ENCODE measurements around the gene ABLIM1. TPM values are rescaled to one million over a fixed set of nuclear protein-coding genes. Genes with fewer than 3 reads are reported as not detected.
A peak's percentile ranks its signal among the peaks of the same experiment; 100 is the strongest.

Gene ABLIM1
- polyA plus RNA-seq, 2 donors = 104 to 121 TPM

DNA sequence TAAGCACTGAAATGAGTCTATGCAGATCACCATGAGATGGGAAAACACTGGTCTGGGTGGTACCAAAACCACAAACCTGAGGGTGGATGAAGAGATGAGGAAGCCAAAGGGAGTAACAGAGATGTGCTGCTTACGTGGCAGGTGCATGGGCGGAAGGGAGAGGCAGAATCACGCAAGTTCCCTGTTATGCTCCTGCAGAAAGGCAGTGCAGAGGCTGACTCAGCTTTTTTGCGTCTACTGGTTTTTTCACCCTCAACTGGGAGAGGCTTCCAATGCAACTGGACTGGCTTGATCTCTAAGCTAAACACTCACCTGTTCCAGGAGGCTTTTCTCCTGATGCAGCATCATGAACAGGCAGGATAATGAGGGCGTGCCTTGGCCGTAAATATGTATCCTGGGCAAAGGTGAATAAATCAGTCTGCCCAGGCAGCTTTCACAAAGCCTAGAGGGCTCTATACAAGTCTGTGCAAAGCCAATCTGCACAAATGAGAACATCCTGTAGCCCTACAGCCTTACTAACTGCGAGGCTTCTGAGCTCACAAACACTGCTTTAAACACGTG is 158.4 kb downstream of the ABLIM1 start:
- Histone ChIP-seq H3K27ac (ENCODE audit: low read depth in 2 of 2, low read length in 1 of 2) (peak overlapping the region; percentile 95 to 96), H3K9me3 (ENCODE audit: control insufficient read depth in 2 of 2, insufficient read depth in 1 of 2, low read depth in 1 of 2, low read length in 1 of 2) (no peaks in the 10 kb centered on the region), H3K27me3 (ENCODE audit: control insufficient read depth in 1 of 2, insufficient read depth in 2 of 2, low read length in 2 of 2) (no peaks in the 10 kb centered on the region), H3K4me1 (ENCODE audit: control insufficient read depth in 2 of 2, insufficient read depth in 2 of 2, low read length in 1 of 2) (peaks cover 2 to 4% of the 10 kb centered on the region in 2 donors), H3K4me3 (ENCODE audit: low read depth in 1 of 2, low read length in 2 of 2) (no peak overlapping the region), H3K36me3 (ENCODE audit: control insufficient read depth in 2 of 2, insufficient read depth in 2 of 2, low read length in 1 of 2) (peaks cover 0 to 6% of the 10 kb centered on the region in 2 donors)
- WGBS, 2 donors = 53% methylated on average over 8 of the region's 8 CpGs

DNA sequence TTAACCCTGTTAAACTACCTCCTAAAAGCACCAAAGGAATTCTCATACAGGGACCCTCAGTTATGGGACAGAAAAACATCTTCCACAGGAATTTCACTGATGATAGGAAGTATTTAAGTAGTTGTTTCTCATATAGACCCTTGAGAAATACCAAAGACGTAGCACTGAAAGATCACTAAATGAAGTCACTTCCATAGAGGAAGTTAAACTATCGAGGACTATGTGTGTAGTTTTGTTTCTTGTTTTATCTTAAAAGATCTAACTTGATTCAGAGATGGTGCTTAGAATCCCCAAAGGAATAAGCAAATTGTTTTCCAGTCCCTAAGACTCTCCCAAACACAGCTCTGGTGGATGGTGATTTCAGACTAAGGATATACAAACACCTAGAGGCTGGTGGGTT is 159.0 kb downstream of the ABLIM1 start:
- peaks cover 2 to 7% of the 10 kb centered on the region in 2 donors for H3K4me1 ChIP-seq (ENCODE audit: control insufficient read depth in 2 of 2, insufficient read depth in 2 of 2, low read length in 1 of 2)
- peak overlapping the region; percentile 88 to 91 for H3K27ac ChIP-seq (ENCODE audit: low read depth in 2 of 2, low read length in 1 of 2)
- no peaks in the 10 kb centered on the region for H3K9me3 ChIP-seq (ENCODE audit: control insufficient read depth in 2 of 2, insufficient read depth in 1 of 2, low read depth in 1 of 2, low read length in 1 of 2)
- WGBS, 2 donors = 66 to 68% methylated on average over 2 of the region's 2 CpGs
- H3K36me3 ChIP-seq (ENCODE audit: control insufficient read depth in 2 of 2, insufficient read depth in 2 of 2, low read length in 1 of 2) = peaks cover 0 to 6% of the 10 kb centered on the region in 2 donors
- no peak overlapping the region for H3K4me3 ChIP-seq (ENCODE audit: low read depth in 1 of 2, low read length in 2 of 2)
- no peaks in the 10 kb centered on the region for H3K27me3 ChIP-seq (ENCODE audit: control insufficient read depth in 1 of 2, insufficient read depth in 2 of 2, low read length in 2 of 2)

DNA sequence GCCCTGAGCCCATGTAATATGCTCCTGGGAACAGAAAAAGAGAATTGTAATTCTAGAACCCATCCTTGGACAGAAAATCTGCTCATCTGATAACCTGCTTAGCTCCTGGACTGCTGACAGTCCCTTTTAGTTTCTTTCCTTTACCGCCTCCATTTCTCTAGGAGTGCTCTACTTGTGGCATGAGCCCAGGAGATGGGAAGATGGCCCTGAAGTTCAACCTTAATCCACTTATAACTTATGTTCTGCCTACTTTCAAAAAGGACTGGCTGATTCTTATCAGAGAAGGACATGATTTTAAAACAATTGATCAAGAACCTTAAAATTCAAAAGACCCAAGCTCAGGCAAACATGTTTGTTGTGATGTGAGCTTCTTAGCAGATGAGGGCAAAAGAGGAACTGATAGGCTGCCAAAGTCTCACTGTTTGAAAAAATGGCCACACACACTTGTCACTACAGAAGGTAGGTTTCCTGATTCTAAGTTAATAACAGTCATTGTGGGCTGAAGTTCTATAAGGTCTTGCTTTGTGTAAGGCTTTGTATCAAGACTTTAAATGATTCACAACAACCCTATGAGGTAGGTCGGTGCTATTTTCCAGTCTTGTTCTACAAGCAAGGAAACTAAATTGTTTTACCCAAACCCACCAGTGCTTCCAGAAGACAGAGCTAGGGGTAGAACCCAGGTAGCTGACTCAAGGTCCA is 159.5 kb downstream of the ABLIM1 start:
- Histone ChIP-seq H3K4me1 (ENCODE audit: control insufficient read depth in 2 of 2, insufficient read depth in 2 of 2, low read length in 1 of 2) (peaks cover 2 to 7% of the 10 kb centered on the region in 2 donors), H3K4me3 (ENCODE audit: low read depth in 1 of 2, low read length in 2 of 2) (no peak overlapping the region), H3K27ac (ENCODE audit: low read depth in 2 of 2, low read length in 1 of 2) (peak overlapping the region; percentile 88 to 91), H3K36me3 (ENCODE audit: control insufficient read depth in 2 of 2, insufficient read depth in 2 of 2, low read length in 1 of 2) (peaks cover 0 to 6% of the 10 kb centered on the region in 2 donors), H3K27me3 (ENCODE audit: control insufficient read depth in 1 of 2, insufficient read depth in 2 of 2, low read length in 2 of 2) (no peaks in the 10 kb centered on the region), H3K9me3 (ENCODE audit: control insufficient read depth in 2 of 2, insufficient read depth in 1 of 2, low read depth in 1 of 2, low read length in 1 of 2) (no peaks in the 10 kb centered on the region)
- WGBS, 2 donors = 77 to 81% methylated on average over 2 of the region's 2 CpGs

DNA sequence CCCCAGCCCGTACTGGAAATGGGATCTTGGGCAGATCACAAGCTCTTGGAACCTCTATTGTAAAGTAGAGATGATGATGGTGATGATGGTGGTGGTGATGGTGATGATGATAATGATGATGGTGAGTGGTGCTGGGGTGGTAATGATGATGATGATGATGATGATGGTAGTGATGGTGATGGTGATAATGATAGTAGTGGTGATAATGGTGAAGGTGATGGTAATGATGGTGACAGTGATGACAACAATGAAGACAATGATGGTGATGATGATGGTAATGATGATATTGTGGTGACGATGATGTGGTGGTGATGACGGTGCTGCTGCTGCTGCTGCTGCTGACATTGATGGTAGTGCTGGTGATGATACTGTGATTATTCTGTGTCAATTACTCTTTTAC is 162.8 kb downstream of the ABLIM1 start:
- H3K27ac ChIP-seq (ENCODE audit: low read depth in 2 of 2, low read length in 1 of 2) = no peak overlapping the region
- WGBS, 2 donors = 91 to 96% methylated on average over 3 of the region's 3 CpGs

DNA sequence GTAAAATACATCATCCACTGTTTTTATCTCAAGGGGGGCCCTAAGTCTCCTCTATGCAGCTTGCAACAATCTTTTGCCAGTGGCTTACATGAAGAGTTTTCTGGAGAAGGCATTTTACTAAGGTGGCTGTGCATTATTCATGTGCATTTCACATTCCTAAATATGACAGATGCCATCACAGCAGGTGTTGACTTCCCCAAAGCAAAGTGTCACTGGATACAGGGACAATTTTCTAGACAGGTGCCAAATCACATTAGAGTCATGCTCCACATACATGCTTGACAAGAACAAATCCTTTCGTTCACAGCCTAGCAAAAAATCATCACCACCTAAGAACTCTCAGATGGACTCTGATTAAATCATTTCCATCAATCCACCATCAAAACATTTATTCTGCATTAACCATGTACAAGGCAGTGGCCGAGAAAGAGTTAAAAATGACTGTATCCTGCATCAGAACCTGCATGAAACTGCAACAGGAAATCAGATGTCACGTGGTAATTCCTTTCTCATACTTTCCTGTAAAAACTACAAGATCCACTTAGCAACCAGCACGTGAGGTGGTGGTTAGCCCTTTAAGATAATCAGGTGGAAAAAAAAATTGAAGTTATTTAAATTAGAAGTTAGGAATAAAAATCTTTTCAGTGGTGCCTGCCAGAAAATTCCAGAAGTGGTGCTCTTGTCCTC is 165.6 kb downstream of the ABLIM1 start:
- Histone ChIP-seq H3K27me3 (ENCODE audit: control insufficient read depth in 1 of 2, insufficient read depth in 2 of 2, low read length in 2 of 2) (no peaks in the 10 kb centered on the region), H3K4me1 (ENCODE audit: control insufficient read depth in 2 of 2, insufficient read depth in 2 of 2, low read length in 1 of 2) (peaks cover 0 to 8% of the 10 kb centered on the region in 2 donors), H3K4me3 (ENCODE audit: low read depth in 1 of 2, low read length in 2 of 2) (no peak overlapping the region), H3K36me3 (ENCODE audit: control insufficient read depth in 2 of 2, insufficient read depth in 2 of 2, low read length in 1 of 2) (peaks cover 4 to 12% of the 10 kb centered on the region in 2 donors), H3K27ac (ENCODE audit: low read depth in 2 of 2, low read length in 1 of 2) (peak overlapping the region in 1 of 2 donors; percentile 70), H3K9me3 (ENCODE audit: control insufficient read depth in 2 of 2, insufficient read depth in 1 of 2, low read depth in 1 of 2, low read length in 1 of 2) (no peaks in the 10 kb centered on the region)
- 42 to 55% methylated on average over 4 of the region's 4 CpGs for WGBS, 2 donors

More for the DNA sequence above, 162.8 kb downstream of the ABLIM1 start:
- H3K27me3 ChIP-seq (ENCODE audit: control insufficient read depth in 1 of 2, insufficient read depth in 2 of 2, low read length in 2 of 2) = no peaks in the 10 kb centered on the region
- H3K36me3 ChIP-seq (ENCODE audit: control insufficient read depth in 2 of 2, insufficient read depth in 2 of 2, low read length in 1 of 2) = peaks cover 0 to 6% of the 10 kb centered on the region in 2 donors
- H3K9me3 ChIP-seq (ENCODE audit: control insufficient read depth in 2 of 2, insufficient read depth in 1 of 2, low read depth in 1 of 2, low read length in 1 of 2) = no peaks in the 10 kb centered on the region
- H3K4me1 ChIP-seq (ENCODE audit: control insufficient read depth in 2 of 2, insufficient read depth in 2 of 2, low read length in 1 of 2) = peaks cover 0 to 10% of the 10 kb centered on the region in 2 donors
- H3K4me3 ChIP-seq (ENCODE audit: low read depth in 1 of 2, low read length in 2 of 2) = no peak overlapping the region

DNA sequence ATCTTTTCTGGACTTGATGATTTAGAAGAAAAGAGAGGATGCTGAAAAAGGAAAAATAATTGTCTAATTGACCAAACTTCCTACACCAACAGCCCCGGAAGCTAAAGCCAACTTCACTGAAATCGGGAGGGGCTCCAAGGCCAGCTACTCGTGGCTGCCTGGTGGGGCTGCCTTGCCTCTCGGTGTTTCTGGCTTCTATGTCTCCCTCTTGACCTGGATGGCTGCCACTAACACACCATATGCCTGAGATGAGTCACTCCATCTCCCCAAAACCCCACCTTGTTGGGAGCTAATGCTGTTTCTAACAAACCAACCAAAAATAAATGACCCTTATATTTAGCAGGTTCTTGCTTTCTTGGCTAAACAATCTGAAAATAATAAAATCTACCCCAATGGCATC is 166.1 kb downstream of the ABLIM1 start:
- Histone ChIP-seq H3K27me3 (ENCODE audit: control insufficient read depth in 1 of 2, insufficient read depth in 2 of 2, low read length in 2 of 2) (no peaks in the 10 kb centered on the region), H3K9me3 (ENCODE audit: control insufficient read depth in 2 of 2, insufficient read depth in 1 of 2, low read depth in 1 of 2, low read length in 1 of 2) (no peaks in the 10 kb centered on the region), H3K36me3 (ENCODE audit: control insufficient read depth in 2 of 2, insufficient read depth in 2 of 2, low read length in 1 of 2) (peaks cover 7 to 11% of the 10 kb centered on the region in 2 donors), H3K4me3 (ENCODE audit: low read depth in 1 of 2, low read length in 2 of 2) (no peak overlapping the region), H3K4me1 (ENCODE audit: control insufficient read depth in 2 of 2, insufficient read depth in 2 of 2, low read length in 1 of 2) (peaks cover 0 to 8% of the 10 kb centered on the region in 2 donors), H3K27ac (ENCODE audit: low read depth in 2 of 2, low read length in 1 of 2) (peak overlapping the region; percentile 70 to 75)
- WGBS, 2 donors = 27 to 46% methylated on average over 4 of the region's 4 CpGs

DNA sequence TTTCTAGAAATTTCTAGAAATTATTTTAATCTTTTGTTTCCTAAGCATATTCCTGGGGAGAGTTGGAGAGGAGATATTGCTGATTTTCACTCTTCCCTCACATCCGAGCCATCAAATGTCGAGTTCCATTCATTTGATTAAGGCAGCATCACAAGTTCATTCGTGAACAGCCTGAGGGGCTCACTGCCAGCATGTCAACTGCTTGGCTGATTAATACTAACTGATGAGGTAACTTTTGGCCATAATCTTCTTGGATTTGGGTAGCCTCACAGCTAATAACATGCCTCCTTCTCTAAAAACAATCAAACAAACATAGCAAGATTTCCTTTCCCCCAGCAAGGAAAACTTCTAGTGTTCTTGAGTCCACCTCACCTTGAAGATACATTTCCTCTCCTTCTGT is 166.7 kb downstream of the ABLIM1 start:
- Histone ChIP-seq H3K36me3 (ENCODE audit: control insufficient read depth in 2 of 2, insufficient read depth in 2 of 2, low read length in 1 of 2) (peaks cover 7 to 14% of the 10 kb centered on the region in 2 donors), H3K4me3 (ENCODE audit: low read depth in 1 of 2, low read length in 2 of 2) (no peak overlapping the region), H3K4me1 (ENCODE audit: control insufficient read depth in 2 of 2, insufficient read depth in 2 of 2, low read length in 1 of 2) (peaks cover 0 to 8% of the 10 kb centered on the region in 2 donors), H3K27me3 (ENCODE audit: control insufficient read depth in 1 of 2, insufficient read depth in 2 of 2, low read length in 2 of 2) (no peaks in the 10 kb centered on the region), H3K27ac (ENCODE audit: low read depth in 2 of 2, low read length in 1 of 2) (peak overlapping the region; percentile 70 to 75), H3K9me3 (ENCODE audit: control insufficient read depth in 2 of 2, insufficient read depth in 1 of 2, low read depth in 1 of 2, low read length in 1 of 2) (no peaks in the 10 kb centered on the region)
- 38 to 62% methylated on average over 3 of the region's 3 CpGs for WGBS, 2 donors

DNA sequence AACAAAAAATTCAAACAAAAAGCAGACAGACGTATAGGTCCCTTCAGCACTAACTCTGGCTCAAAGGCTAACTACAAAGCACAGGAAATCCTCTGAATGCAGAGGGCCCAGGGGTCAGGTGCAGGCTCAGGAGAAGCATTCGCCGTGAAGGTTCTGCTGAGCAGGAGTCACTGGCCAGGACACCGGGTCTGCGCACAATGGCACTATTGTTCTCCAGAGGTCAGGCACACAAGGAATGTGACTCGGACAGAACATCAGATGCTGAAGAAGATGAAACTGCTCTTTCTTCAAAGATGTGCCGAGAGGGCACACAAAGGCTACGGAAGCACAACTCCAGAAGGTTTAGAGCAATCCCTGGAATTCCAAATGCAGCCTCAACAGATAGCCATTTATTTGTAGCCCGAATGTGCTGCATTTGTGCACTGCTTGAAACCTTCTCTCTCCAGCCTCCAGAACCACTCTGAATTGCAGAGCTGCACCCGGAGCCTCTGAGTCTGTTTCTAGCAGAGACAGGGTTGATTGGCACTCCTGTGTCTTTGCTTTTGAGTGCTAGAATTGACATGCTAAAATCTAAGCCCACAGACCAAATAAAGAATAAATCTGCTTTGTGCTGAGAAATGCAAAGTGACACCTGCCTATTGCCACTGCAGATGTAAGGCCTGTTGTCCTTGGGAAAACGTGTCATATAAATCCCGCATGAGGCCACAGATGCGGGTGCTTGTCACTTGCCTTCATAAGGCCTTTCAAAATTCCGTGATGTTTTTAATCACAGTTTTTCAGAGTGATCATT is 168.4 kb downstream of the ABLIM1 start:
- peaks cover 0 to under 1% of the 10 kb centered on the region in 2 donors for H3K9me3 ChIP-seq (ENCODE audit: control insufficient read depth in 2 of 2, insufficient read depth in 1 of 2, low read depth in 1 of 2, low read length in 1 of 2)
- no peak overlapping the region for H3K27ac ChIP-seq (ENCODE audit: low read depth in 2 of 2, low read length in 1 of 2)
- no peaks in the 10 kb centered on the region for H3K27me3 ChIP-seq (ENCODE audit: control insufficient read depth in 1 of 2, insufficient read depth in 2 of 2, low read length in 2 of 2)
- WGBS, 2 donors = 72 to 79% methylated on average over 14 of the region's 14 CpGs
- H3K4me3 ChIP-seq (ENCODE audit: low read depth in 1 of 2, low read length in 2 of 2) = no peak overlapping the region
- H3K4me1 ChIP-seq (ENCODE audit: control insufficient read depth in 2 of 2, insufficient read depth in 2 of 2, low read length in 1 of 2) = peaks cover 0 to 8% of the 10 kb centered on the region in 2 donors
- peaks cover 7 to 14% of the 10 kb centered on the region in 2 donors for H3K36me3 ChIP-seq (ENCODE audit: control insufficient read depth in 2 of 2, insufficient read depth in 2 of 2, low read length in 1 of 2)

All from esophagus (tissue), 2 donors.